ENCODE data around the gene CEP120.

CEP120 gene

GRCh38 chr5:123297198-123297831, 125.9 kb downstream of the CEP120 start:
- no peak for DNase-seq

Measured in inflammatory macrophage treated with lipopolysaccharide for 4 hours (primary cell).